Measurements from ENCODE around the gene PTPRN2.

PTPRN2 gene

DNA sequence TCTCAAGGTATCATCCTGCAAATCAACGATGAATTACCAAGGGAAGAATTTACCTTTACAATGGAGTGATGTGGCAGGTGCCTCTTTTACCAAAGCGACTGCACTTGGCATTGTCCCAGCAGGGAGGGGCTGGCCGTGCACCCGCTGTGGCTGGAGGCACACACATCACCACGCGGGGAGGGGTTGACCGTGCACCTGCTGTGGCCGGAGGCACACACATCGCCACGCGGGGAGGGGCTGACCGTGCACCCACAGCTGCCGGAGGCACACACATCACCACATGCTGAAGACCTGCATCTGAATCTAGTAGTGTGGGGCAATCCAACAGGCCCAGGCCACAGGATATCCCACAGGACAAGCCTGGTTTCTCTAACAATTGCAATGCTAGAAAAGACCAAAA is 757.3 kb downstream of the PTPRN2 start:
- no peak for DNase-seq

DNA sequence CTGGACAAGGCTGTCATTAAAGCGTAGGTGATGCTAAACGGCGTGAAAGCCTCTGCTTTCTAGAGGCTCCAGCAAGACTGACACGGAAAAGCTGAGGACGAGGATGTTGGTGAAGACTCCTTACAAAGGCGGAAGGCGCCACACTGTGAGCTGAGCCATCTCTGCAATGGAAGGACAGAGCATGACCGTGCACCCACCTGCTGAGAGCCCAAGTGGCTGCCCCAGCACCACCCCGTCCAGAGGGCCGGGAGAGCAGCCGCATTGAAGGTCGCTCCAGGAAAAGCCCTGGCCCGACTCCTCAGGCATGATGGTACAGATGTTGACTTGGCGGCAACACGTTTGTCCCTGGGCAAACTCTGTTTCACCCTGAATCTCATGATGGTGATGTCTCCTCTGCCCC is 758.1 kb downstream of the PTPRN2 start:
- DNase-seq = no peak

DNA sequence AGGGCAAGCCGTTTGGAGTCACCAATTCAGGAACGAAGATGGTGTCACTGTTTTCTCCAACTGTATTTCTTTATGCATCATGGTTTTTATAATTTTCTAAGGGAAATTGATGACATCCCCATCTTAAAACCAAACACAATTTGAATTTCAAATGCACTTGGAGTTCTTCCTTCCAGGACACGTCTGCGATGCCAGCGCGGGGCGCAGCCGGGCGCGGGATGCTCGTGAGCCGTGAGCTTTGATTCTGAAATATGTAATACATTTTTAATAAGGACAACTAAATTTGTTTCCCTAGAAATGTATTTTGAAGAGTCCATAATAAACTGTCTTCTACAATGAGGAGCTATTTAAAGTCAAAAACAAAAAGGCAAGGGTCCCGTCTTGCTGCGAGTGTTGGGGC is 758.7 kb downstream of the PTPRN2 start:
- DNase-seq = no peak

DNA sequence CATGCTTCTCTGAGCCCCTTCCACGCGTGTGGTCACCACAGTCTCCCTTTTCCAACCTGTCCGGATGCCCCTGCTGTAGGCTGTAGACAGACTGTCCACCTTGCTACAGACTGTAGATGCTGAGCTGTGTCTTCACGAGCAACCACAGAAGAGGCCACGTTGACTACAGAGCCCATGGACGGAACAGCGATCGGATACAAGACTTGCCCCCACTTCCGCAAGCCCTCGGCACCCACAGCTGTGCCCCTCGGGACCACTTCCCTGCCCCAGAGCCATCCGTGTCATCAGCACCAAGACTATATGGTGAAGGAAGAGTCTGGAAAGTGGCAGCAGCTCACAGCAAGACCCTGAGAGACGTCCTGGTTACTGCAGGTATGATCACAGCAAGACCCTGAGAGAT is 759.4 kb downstream of the PTPRN2 start:
- no peak for DNase-seq

DNA sequence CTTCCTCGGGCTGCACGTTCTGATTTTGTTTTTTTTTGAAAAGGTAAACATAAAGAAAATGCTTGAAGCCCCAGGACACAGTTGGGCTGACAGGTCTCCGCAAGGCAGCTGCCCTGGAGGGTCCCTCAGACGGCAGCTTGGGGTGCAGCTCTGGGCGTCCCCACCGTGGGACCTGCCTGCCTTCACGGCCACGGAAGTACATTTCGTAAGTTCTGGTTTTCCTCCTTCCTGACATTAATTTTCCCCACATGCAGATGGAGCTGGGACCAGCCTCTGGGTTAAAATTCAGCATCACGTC is 759.8 kb downstream of the PTPRN2 start:
- no peak for DNase-seq

DNA sequence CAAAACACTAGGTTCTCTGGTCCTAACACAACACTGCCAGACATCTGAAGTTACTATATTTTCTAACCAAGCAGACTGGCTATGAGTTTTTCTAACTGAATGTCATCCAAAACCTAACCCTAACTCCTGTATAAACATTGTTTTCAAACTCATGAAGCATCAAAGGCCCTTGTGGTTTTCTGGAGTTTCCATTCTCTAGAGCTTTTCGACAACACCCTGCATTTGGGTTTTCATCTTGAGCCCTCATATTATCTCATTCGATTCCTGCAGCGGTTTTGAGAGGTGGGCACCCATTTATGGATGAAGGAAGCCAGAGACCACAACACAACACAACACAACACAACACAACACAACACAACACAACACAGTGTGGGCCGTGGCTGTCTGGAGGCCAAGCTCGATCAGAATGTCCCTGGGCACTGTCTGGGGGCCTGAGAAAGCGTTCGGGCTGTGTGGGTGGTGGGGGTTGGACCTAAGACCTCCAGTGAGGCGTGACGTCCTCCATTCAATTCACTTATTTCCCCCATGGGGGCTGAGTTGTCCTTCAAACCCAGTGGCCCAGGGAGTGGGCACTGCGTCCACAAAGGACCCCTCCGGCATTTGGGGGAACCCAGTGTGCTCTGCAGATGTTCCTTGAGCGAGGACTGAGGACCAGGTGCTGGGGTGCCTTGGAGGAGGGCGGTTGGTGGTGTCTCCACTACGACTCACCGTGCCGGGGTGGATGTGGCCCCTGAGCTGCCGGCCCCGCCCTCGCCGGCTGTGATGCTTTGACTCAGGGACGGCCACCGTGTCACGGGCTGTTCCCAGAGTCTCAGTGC is 760.4 kb downstream of the PTPRN2 start:
- peak; percentile 54 for DNase-seq

DNA sequence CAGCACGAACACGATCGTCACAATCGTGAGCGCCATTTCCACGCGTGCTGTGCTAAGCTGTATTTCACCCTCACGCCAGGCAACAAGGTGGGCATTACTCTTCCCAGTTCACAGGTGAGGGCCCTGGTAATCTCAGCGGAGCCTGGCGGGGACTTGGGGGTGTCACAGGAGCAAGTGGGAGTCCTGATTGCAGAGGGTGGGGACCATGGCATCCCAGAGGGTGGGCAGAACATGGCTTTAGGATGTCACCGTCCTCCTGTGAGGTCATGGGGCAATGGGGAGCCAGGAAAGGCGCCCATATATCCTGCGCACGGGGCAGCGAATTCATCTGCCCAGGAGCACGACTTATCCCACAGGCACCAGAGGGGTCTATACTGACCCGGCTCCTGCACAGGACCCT is 761.1 kb downstream of the PTPRN2 start:
- no peak for DNase-seq

DNA sequence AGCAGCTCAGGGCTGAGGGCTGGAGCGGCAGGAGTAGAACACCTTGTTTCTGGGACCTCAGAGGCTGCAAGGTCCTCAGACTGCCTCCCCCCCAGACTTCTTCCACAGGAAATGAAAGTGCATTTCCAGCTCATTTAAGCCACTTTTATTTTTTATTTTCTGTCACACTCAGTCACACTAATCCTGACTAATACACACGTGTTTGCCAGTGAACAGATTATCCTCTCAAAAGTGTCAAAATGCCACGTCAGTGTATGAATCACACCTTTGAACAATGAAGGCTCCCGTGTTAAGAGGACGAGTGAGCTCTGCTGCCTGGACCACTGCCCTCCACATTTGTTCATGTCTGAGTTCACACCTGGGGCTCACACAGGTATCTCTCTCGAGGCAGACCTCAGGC is 762.3 kb downstream of the PTPRN2 start:
- peak; percentile 22 for DNase-seq

DNA sequence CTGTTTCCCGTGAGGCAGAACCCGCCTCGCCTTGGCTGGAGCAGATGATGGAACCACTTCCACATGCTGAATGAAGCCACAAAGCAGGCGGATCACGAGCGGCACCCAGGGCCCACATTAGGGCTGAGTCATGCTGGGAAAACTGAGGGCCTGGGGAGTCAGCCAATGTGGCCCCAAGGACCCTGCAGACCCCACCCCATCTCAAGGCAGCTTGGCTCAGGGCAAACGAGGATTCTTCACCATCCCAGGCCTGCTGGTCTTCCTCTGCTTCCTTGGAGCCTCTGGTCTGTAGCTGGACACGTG is 762.9 kb downstream of the PTPRN2 start:
- DNase-seq = no peak

DNA sequence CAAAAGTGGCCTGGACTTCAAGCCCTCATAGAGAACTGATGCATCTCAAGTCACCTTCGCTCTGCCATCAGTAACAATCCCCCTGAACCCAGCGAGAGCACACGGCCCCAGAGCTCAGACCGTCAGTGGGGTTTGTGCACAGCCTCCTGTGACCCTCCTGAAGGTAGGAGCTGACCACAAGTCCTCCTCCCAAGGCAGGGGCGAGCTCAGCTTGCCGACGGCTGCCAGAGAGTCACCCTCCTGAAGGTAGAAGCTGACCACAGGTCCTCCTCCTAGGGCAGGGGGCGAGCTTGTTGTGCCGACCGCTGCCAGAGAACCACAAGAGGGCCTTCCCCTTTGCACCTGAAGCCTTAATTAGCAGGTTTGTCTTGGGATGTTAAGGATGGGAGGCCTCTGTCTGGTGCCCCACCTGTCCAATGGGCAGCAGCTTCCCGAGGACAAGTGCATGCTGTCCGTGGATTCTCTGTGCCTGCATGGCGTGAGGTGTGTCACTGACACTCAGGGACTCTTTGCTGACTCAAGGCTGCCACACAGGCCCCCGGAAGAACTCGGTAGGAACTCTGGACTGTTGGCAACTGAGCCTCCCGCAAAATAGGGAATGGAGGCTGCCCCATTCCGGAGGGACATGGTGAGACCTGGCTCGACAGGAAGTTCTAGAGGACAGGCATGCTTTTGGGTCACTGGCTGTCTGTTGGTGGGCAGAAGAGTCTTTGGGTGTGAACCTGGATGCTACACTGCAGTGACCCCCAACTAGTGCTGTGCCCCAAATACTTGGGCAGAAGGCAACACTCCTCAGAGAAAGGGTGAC is 763.4 kb downstream of the PTPRN2 start:
- no peak for DNase-seq

DNA sequence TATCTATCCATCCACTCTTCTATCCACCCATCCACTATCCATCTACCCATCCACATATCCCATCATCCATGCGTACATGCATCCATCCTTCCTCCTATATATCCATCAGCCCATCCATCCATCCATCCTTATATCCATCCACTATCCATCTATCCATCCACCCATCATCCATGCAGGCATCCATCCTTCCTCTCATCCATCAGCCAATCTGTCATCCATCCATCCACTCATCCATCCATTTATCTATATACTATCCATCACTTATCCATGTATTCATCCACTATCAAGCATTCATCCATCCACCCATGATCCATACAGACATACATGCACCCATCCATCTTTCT is 765.0 kb downstream of the PTPRN2 start:
- no peak for DNase-seq

DNA sequence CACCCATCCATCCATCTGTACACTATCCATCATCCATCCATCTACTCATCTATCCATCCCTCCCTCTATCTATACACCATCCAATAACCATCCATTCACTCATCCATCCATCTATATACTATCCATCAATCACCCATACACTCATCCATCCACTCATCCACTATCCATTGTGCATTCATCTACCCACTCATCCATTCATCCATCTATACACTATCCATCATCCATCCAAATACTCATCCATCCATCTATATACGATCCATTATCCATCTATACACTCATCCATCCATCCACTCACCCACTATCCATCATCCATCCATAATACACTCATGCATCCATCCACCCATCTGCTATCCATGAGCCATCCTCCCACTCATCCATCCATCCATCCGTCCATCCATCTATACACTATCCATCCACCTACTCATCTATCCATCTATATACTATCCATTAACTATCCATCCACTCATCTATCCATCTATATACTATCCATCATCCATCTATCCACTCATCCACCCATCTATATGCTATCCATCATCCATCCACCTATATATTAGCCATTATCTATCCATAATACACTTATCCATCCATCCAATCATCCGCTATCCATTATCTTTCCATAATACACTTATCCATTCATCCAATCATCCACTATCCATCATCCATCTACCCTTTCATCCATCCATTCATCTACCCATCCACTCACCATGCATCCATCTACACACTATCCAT is 765.5 kb downstream of the PTPRN2 start:
- no peak for DNase-seq

DNA sequence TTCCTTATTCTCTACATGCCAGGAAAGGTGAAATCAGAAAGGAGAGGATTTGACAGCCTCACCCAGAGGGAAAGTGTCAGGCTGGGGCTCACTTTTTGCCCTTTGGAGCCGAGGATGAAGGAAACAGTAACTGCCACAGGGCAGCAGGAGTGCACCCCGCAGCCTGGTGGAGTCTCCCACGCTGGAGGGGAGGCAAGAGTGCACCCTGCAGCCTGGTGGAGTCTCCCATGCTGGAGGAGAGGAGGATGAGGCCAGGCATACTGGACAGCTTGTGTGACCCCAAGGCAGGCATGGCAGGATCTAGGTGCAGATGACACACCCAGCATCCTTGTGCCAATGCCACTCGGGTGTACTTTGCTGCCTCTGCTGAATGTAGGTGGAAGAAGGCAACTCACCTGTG is 766.8 kb downstream of the PTPRN2 start:
- no peak for DNase-seq

DNA sequence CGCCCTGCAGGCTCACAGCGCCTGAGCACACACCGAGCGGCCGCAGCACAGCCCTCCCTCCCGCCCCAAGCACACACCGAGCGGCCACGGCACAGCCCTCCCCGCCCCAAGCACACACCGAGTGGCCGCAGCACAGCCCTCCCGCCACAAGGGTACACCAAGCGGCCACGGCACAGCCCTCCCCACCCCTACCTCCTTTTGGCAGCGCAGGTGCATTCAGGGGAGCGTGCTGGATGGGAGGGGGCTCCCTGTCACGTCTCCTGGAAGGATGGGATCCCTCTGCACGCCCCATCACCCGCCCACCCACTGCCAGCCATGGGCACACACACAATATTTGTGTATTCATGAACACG is 768.2 kb downstream of the PTPRN2 start:
- no peak for DNase-seq

DNA sequence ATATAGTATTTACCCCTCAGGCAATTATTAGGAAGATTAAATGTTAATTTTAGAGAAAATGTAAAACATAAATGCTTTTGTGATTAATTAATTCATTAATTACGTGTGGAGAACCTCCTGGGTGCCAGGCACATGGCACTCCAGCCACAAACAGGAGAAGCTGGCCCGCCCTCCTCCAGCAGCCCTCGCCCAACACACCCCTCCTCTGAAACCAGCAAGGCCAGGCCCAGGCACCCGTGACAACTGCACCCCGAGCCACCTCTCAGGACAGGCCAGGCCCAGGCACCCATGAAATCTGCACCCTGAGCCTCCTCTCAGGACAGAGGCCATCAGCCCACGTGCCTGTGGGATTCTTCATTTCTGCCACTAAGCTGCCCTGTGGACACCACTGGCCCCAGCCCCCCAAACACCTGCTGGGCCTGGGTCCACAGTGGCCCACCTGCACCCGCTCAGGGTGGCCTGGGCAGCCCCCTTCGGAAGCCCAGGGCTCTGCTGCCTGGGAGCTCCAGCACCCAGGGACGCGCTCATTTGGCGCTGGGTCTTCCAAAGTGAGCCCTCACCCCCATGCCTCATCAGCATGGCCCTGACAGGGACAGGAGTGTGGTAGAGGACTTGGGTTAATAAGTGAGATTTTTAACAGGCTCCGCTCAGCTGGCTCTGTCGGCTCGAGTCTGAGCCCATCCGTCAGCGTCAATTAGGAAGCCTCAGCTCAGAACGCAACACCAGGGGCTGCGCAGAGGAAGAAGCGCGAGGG is 768.7 kb downstream of the PTPRN2 start:
- no peak for DNase-seq

DNA sequence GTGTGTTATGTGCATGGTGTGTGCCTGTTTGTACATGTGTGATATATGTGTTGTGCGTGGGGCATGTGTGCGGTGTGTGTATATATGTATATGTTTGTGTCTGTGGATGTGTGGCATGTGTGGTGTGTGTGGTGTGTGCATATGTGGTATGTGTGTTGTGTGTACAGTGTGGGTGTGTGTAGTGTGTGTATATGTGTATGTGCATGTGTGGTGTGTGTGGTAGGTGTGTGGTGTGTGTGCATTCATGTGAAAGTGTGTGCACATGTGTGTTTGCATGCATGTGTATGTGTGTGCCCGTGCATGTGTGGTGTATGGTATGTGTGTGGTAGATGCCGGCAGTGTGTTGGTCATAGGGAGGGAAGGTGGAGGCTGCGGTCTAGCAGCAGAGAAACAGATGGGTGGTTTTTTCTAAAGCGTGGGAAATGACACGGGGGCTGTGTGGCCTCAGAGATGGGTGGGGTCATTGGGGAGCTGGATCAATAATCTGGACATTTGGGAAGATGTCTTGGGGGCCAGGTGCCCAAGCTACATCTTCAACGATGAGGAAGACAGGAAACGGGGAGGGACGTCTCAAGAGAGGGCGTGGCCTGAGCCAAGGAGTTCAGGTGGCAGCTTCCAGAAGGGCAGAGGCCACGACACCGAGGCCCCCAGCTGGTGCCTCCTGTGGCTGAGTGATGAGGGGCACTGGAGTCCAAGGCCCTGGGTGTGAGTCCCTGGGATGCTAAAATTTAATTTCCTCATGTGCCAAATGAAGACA is 769.5 kb downstream of the PTPRN2 start:
- peak; percentile 29 for DNase-seq

DNA sequence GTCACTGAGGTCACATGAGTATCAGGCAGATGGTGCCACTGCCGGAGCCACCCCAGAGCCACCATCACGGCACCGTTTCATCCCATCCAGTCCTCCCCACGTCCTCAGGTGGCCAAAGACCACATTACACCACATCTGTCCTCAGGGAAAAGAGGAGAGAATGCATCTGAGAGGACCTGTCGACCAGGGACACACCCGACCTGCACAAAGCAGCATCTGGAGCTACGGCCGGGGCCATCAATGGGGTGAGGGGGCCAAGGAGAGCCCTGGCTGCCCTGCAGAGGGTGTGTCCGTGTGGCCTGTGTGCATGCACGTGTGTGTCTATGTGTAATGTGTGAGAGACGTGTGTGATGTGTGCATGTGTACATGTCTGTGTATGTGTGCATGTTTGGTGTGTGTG is 770.2 kb downstream of the PTPRN2 start:
- no peak for DNase-seq

DNA sequence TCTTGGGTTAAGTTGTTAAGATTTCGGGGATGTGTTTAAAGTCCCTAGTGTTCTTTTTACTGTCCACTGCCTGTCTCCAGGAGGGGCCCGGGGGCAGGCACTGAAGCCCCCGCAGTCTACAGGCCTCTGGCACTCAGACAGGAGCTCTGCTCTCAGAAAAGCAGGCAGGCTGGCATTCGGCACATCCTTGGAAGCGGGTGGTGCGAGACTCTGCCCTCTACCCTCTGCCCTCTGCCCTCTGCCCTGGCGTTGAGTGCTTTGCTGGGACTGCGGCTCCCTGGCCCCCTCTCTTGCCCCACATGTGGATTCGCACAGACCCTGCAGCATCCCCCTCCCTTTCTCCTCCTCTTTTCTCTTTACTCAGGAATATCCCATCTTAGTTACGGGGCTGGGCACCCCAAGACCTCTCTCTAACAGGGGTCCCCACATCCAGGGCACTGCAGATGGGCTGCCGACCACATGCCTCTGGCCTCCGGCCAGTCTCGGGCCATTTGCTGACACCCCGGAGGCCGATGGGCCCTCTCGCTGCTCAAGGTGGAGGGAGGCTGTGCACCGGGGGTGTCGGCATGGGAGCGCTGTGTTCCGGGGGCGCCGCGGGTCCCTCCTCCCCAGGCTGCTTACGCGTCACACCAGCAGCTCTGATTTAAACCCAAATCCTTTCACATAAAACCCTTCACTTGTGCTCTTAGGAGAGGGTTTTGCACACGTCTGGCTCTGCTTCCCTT is 770.9 kb downstream of the PTPRN2 start:
- DNase-seq = no peak

DNA sequence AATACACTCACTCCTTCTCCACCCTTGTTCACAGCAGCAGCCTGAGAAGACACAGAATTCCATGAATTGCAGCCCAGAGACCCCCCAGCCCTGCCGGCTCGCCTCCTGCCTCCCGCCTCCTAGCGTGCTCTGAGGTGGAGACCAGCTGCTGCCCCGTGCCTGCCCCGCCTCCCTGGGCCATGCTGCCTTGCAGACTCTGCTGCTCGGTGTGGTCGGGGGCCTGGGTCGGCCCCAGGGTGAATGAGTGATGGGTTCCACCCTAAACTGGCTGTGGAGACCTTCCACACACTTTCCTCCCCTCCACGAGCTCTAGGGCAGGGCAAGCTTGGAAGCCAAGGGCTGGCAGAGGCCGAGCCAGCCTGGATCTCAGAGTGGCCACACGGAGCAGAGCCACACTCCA is 771.5 kb downstream of the PTPRN2 start:
- no peak for DNase-seq

DNA sequence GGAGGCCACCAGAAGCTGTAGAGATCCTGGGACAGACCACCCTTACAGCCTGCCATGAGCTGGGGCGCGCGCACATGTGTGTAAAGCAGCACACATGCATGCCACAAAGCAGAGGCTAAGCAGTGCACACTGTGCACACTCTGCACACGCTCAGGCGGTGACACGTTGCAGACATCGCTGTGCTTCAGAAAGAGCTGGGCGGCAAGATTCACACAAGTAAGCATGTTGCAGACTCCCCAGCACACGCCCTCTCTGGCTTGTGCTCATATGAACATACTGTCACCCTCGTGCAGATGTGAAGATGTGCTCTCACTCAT is 772.0 kb downstream of the PTPRN2 start:
- DNase-seq = no peak

DNA sequence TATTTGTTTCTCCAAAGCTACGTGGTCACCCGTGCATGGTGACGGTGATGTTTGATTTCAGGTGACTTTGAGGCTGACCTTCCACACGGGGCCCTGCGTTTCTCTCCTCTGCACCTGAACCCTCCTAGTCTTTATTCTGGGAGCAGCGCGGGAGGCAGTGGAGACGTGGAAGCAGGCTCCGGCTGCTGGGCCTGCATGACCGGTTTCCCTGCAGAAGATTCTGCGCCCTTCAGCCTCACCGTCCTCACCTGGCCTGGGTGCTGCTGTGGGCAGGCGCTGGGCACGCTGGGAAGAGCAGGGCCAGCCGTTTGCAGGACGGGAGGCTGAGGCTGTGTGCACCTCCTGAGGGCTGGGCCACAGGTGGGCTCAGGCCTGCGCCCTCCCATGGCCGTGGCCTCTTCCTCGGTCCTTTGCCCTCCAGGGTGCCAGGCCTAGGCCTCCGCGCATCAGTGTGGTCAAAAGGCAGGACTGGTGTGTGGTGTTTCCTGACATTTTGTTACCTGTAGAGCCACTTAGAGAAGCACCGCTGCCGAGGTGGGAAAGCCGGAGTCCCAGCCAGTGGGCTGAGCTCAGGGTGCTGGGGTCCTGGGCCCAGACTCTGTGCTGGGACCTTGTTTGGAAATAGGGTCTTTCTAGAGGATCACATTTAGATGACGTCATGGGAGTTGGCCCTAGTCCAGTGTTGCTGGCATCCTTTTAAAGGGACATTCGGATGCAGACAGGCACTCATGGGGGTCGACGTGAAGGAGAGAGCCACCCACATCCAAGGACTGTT is 772.5 kb downstream of the PTPRN2 start:
- no peak for DNase-seq
